Activated CD4-positive, alpha-beta T cell treated with anti-CD3 and anti-CD28 coated beads for 36 hours (primary cell): ENCODE results near the gene MYCN. TPM values are rescaled to one million over a fixed set of nuclear protein-coding genes. Genes with fewer than 3 reads are reported as not detected.
"Not testable (repeated sequence)": the region's sequence is repeated elsewhere in the genome, so short reads cannot be mapped to it uniquely, and the experiment has no call there.

Experiments
- ATAC-seq: fragments of 200-7000 bp; cut with Tn5 transposase; one replicate; pipeline ENCODE4 v1.10.0; 2021; ENCODE audit warnings: mild to moderate bottlenecking, moderate library complexity
- CTCF ChIA-PET: fragments of 350-600 bp; sonication (Branson Sonifier 250); formaldehyde crosslinking; loops from one replicate; lab custom pipeline; 2021; ENCODE audit warnings: antibody characterized with exemption; lab: Charles Lee
- POLR2A ChIA-PET: fragments of 350-600 bp; sonication (Branson Sonifier 250); formaldehyde crosslinking; loops from one replicate; lab custom pipeline; 2021; ENCODE audit warnings: antibody characterized with exemption, inconsistent platforms; lab: Charles Lee
- DNase-seq: peaks from one replicate; pipeline ENCODE4 v3.0.0-alpha.2; 2020
- H3K27ac Mint-ChIP-seq: one replicate; pipeline ENCODE4 v1.8.0; 2021; ENCODE audit warnings: mixed read lengths
- H3K27me3 Mint-ChIP-seq: one replicate; pipeline ENCODE4 v1.8.0; 2021; ENCODE audit warnings: mixed read lengths
- H3K36me3 Mint-ChIP-seq: one replicate; pipeline ENCODE4 v1.8.0; 2021; ENCODE audit warnings: low read depth, mixed read lengths
- H3K4me1 Mint-ChIP-seq: one replicate; pipeline ENCODE4 v1.8.0; 2021; ENCODE audit warnings: mixed read lengths
- H3K4me3 Mint-ChIP-seq: one replicate; pipeline ENCODE4 v1.8.0; 2021; ENCODE audit warnings: mild to moderate bottlenecking, moderate library complexity, mixed read lengths
- H3K9me3 Mint-ChIP-seq: one replicate; pipeline ENCODE4 v1.8.0; 2021; ENCODE audit warnings: low read depth, mixed read lengths
- intact Hi-C, 2 experiments: fragments of 100-400 bp; cut with DNase I in 1 of 2; cut with micrococcal nuclease in 1 of 2; formaldehyde crosslinking; loops; one replicate each; pipeline versions ENCODE4 v1.14.2 to v1.15.1; 2022 to 2024; cut with DNase I, micrococcal nuclease
- total RNA-seq, 2 experiments: library from RNA; stranded (reverse); gene quantifications; one replicate each; pipeline ENCODE4 v1.2.3, GENCODE V29; 2021

MYCN gene
- total RNA-seq, 2 experiments from 2014 or later, result 0.18 to 0.28 TPM

GRCh38 chr2:15899327-15899612, 41.1 kb upstream of the MYCN start:
- H3K27ac Mint-ChIP-seq, result no peak overlapping the region
- DNase-seq, result no peak
- H3K27me3 Mint-ChIP-seq, result peaks cover 2% of the 10 kb centered on the region
- ChIA-PET POLR2A (no interaction called here), CTCF (interaction anchor here (0.5 kb wide), 1 partner anchor 19 kb away, joined by 4 read pairs; no protein-coding TSS in a partner anchor)
- peaks cover 3% of the 10 kb centered on the region for H3K9me3 Mint-ChIP-seq
- no peak for ATAC-seq
- H3K4me3 Mint-ChIP-seq, result no peak overlapping the region
- H3K36me3 Mint-ChIP-seq, result no peaks in the 10 kb centered on the region
- intact Hi-C loops, result no loop called here
- no peaks in the 10 kb centered on the region for H3K4me1 Mint-ChIP-seq

- POLR2A ChIA-PET, result no interaction called here
These were observed 40.4 kb upstream of the MYCN start for GRCh38 chr2:15899751-15900493.

GRCh38 chr2:15901095-15901807, 39.1 kb upstream of the MYCN start:
- intact Hi-C loops, result no loop called here
- CTCF ChIA-PET, result interaction anchor here (0.7 to 1.4 kb wide), 2 partner anchors 8 to 16 kb away, joined by 3 read pairs; no protein-coding TSS in a partner anchor
- Mint-ChIP-seq H3K4me1 (no peaks in the 10 kb centered on the region), H3K4me3 (no peak overlapping the region), H3K36me3 (no peaks in the 10 kb centered on the region), H3K27ac (no peak overlapping the region), H3K9me3 (peaks cover 3% of the 10 kb centered on the region), H3K27me3 (peaks cover 6% of the 10 kb centered on the region)
- ATAC-seq (no peak), DNase-seq (no peak)
- POLR2A ChIA-PET, result no interaction called here

More at GRCh38 chr2:15899751-15900493, 40.4 kb upstream of the MYCN start:
- H3K36me3 Mint-ChIP-seq, result no peaks in the 10 kb centered on the region
- H3K27me3 Mint-ChIP-seq, result peaks cover 2% of the 10 kb centered on the region
- H3K9me3 Mint-ChIP-seq, result peaks cover 3% of the 10 kb centered on the region
- no peak overlapping the region for H3K4me3 Mint-ChIP-seq
- H3K27ac Mint-ChIP-seq, result no peak overlapping the region
- intact Hi-C loops, result no loop called here
- no peaks in the 10 kb centered on the region for H3K4me1 Mint-ChIP-seq
- no peak for DNase-seq
- CTCF ChIA-PET, result interaction anchor here (0.5 to 1.4 kb wide), 3 partner anchors 9 to 19 kb away, joined by 3 to 4 read pairs (median 3); no protein-coding TSS in a partner anchor
- no peak for ATAC-seq

- no peak overlapping the region for H3K4me3 Mint-ChIP-seq
- ChIA-PET POLR2A (no interaction called here), CTCF (no interaction called here)
- no peak overlapping the region for H3K27ac Mint-ChIP-seq
- DNase-seq (no peak), ATAC-seq (no peak)
- no peaks in the 10 kb centered on the region for H3K36me3 Mint-ChIP-seq
- peaks cover 6% of the 10 kb centered on the region for H3K27me3 Mint-ChIP-seq
- H3K4me1 Mint-ChIP-seq, result no peaks in the 10 kb centered on the region
- peaks cover 3% of the 10 kb centered on the region for H3K9me3 Mint-ChIP-seq
- intact Hi-C loops, result no loop called here
These were observed 38.6 kb upstream of the MYCN start for GRCh38 chr2:15901808-15902130.

- POLR2A ChIA-PET, H3K36me3 Mint-ChIP-seq, CTCF ChIA-PET, H3K4me1 Mint-ChIP-seq, H3K27me3 Mint-ChIP-seq, DNase-seq, H3K27ac Mint-ChIP-seq, H3K4me3 Mint-ChIP-seq, H3K9me3 Mint-ChIP-seq, ATAC-seq: not testable (repeated sequence)
- intact Hi-C loops, result loop anchor here in 1 of 2 experiments (2.0 kb wide), 1 partner anchor 19 kb away; no protein-coding TSS in a partner anchor
These were observed 36.4 kb upstream of the MYCN start for GRCh38 chr2:15903910-15904309.

GRCh38 chr2:15905267-15905645, 35.1 kb upstream of the MYCN start:
- no peaks in the 10 kb centered on the region for H3K36me3 Mint-ChIP-seq
- no peak overlapping the region for H3K27ac Mint-ChIP-seq
- no peaks in the 10 kb centered on the region for H3K9me3 Mint-ChIP-seq
- CTCF ChIA-PET, result no interaction called here
- no peak overlapping the region for H3K4me3 Mint-ChIP-seq
- POLR2A ChIA-PET, result no interaction called here
- no peaks in the 10 kb centered on the region for H3K4me1 Mint-ChIP-seq
- intact Hi-C loops, result loop anchor here in 1 of 2 experiments (2.0 kb wide), 1 partner anchor 20 kb away; no protein-coding TSS in a partner anchor
- ATAC-seq (no peak), DNase-seq (no peak)
- peaks cover 4% of the 10 kb centered on the region for H3K27me3 Mint-ChIP-seq

GRCh38 chr2:15905986-15906491, 34.3 kb upstream of the MYCN start:
- intact Hi-C loops, result loop anchor here in 1 of 2 experiments (2.0 kb wide), 1 partner anchor 21 kb away; no protein-coding TSS in a partner anchor
- no peak for ATAC-seq
- no peaks in the 10 kb centered on the region for H3K36me3 Mint-ChIP-seq
- ChIA-PET CTCF (no interaction called here), POLR2A (no interaction called here)
- no peak overlapping the region for H3K27ac Mint-ChIP-seq
- H3K4me1 Mint-ChIP-seq, result no peaks in the 10 kb centered on the region
- no peak overlapping the region for H3K4me3 Mint-ChIP-seq
- DNase-seq, result no peak
- H3K9me3 Mint-ChIP-seq, result no peaks in the 10 kb centered on the region
- peaks cover 6% of the 10 kb centered on the region for H3K27me3 Mint-ChIP-seq

GRCh38 chr2:15906778-15907177, 33.6 kb upstream of the MYCN start:
- Mint-ChIP-seq H3K4me1 (no peaks in the 10 kb centered on the region), H3K27ac (no peak overlapping the region), H3K4me3 (no peak overlapping the region), H3K27me3 (peaks cover 6% of the 10 kb centered on the region), H3K9me3 (no peaks in the 10 kb centered on the region), H3K36me3 (no peaks in the 10 kb centered on the region)
- ChIA-PET CTCF (no interaction called here), POLR2A (no interaction called here)
- DNase-seq, result no peak
- no peak for ATAC-seq
- intact Hi-C loops, result no loop called here

GRCh38 chr2:15907461-15908324, 32.7 kb upstream of the MYCN start:
- H3K4me1 Mint-ChIP-seq, result no peaks in the 10 kb centered on the region
- H3K9me3 Mint-ChIP-seq, result no peaks in the 10 kb centered on the region
- no peak overlapping the region for H3K4me3 Mint-ChIP-seq
- DNase-seq (no peak), ATAC-seq (no peak)
- POLR2A ChIA-PET, result no interaction called here
- H3K27me3 Mint-ChIP-seq, result peaks cover 6% of the 10 kb centered on the region
- H3K36me3 Mint-ChIP-seq, result no peaks in the 10 kb centered on the region
- no peak overlapping the region for H3K27ac Mint-ChIP-seq
- intact Hi-C loops, result no loop called here
- CTCF ChIA-PET, result interaction anchor here (1.7 kb wide), 1 partner anchor 32 kb away, joined by 4 read pairs; no protein-coding TSS in a partner anchor

GRCh38 chr2:15908371-15908770, 32.0 kb upstream of the MYCN start:
- Mint-ChIP-seq H3K27me3 (peaks cover 6% of the 10 kb centered on the region), H3K27ac (no peak overlapping the region), H3K4me1 (no peaks in the 10 kb centered on the region), H3K9me3 (no peaks in the 10 kb centered on the region), H3K4me3 (no peak overlapping the region), H3K36me3 (no peaks in the 10 kb centered on the region)
- ChIA-PET POLR2A (no interaction called here), CTCF (interaction anchor here (1.7 kb wide), 1 partner anchor 31 kb away, joined by 4 read pairs; no protein-coding TSS in a partner anchor)
- intact Hi-C loops, result no loop called here
- DNase-seq, result no peak
- no peak for ATAC-seq

GRCh38 chr2:15909157-15909556, 31.2 kb upstream of the MYCN start:
- Mint-ChIP-seq H3K27me3 (peaks cover 6% of the 10 kb centered on the region), H3K4me1 (no peaks in the 10 kb centered on the region), H3K4me3 (no peak overlapping the region), H3K27ac (no peak overlapping the region), H3K36me3 (no peaks in the 10 kb centered on the region), H3K9me3 (no peaks in the 10 kb centered on the region)
- ATAC-seq (no peak), DNase-seq (no peak)
- CTCF ChIA-PET, result interaction anchor here (0.9 kb wide), 1 partner anchor 9 kb away, joined by 3 read pairs; no protein-coding TSS in a partner anchor
- POLR2A ChIA-PET, result no interaction called here
- intact Hi-C loops, result no loop called here
